Caco-2 (cell line): Measurements from ENCODE around the gene NSD1. TPM values are rescaled to one million over a fixed set of nuclear protein-coding genes. Genes with fewer than 3 reads are reported as not detected.

Experiments
- BruUV-seq: library from RNA; stranded (reverse); fragments of 400-500 nt; replicated peaks from 2 replicates; lab custom pipeline; 2021; lab: Mats Ljungman, UMichigan
- CTCF ChIA-PET: fragments of 300-600 bp; sonication (Branson Sonifier 250); formaldehyde crosslinking; loops from one replicate; lab custom pipeline; 2022; ENCODE audit warnings: antibody characterized with exemption; lab: Charles Lee
- POLR2A ChIA-PET: fragments of 300-600 bp; sonication (Branson Sonifier 250); formaldehyde crosslinking; loops from one replicate; lab custom pipeline; 2022; ENCODE audit warnings: antibody characterized with exemption; lab: Charles Lee
- DNase-seq, 2 experiments: peaks; one replicate each; pipeline versions ENCODE4 v3.0.0 to v3.0.0-alpha.2; 2020 to 2022
- H3K27me3 ChIP-seq: replicated peaks from 2 replicates; pipeline ENCODE4 v1.6.0; 2011; ENCODE audit warnings: low read length; ENCODE audit not compliant: control insufficient read depth, insufficient read depth
- H3K36me3 ChIP-seq: 2 replicates; pipeline ENCODE4 v1.5.1; 2011; ENCODE audit warnings: low read length; ENCODE audit not compliant: control insufficient read depth, insufficient read depth
- H3K4me1 ChIP-seq: fragments of 250-450 bp; sonication (Bioruptor Pico); 2 replicates; pipeline ENCODE4 v1.5.1; 2020; ENCODE audit warnings: mild to moderate bottlenecking
- H3K4me3 ChIP-seq: 2 replicates; pipeline ENCODE4 v1.5.1; 2011; ENCODE audit warnings: low read depth, mild to moderate bottlenecking, control low read depth, low read length
- H3K9me3 ChIP-seq: fragments of 250-450 bp; sonication (Bioruptor Pico); 2 replicates; pipeline ENCODE4 v1.5.1; 2020; ENCODE audit warnings: mild to moderate bottlenecking, moderate library complexity
- H3K27ac Mint-ChIP-seq: one replicate; pipeline ENCODE4 v1.8.0; 2022; ENCODE audit warnings: mixed read lengths; ENCODE audit not compliant: unreplicated experiment
- H3K27me3 Mint-ChIP-seq: one replicate; pipeline ENCODE4 v1.8.0; 2022; ENCODE audit warnings: mixed read lengths; ENCODE audit not compliant: insufficient read depth, unreplicated experiment
- H3K36me3 Mint-ChIP-seq: one replicate; pipeline ENCODE4 v1.8.0; 2022; ENCODE audit warnings: mild to moderate bottlenecking, mixed read lengths; ENCODE audit not compliant: insufficient read depth, unreplicated experiment
- H3K4me1 Mint-ChIP-seq: one replicate; pipeline ENCODE4 v1.8.0; 2022; ENCODE audit warnings: low read depth, mixed read lengths; ENCODE audit not compliant: unreplicated experiment
- H3K4me3 Mint-ChIP-seq: one replicate; pipeline ENCODE4 v1.8.0; 2022; ENCODE audit warnings: mild to moderate bottlenecking, moderate library complexity, mixed read lengths; ENCODE audit not compliant: unreplicated experiment
- H3K9me3 Mint-ChIP-seq: one replicate; pipeline ENCODE4 v1.8.0; 2022; ENCODE audit warnings: mixed read lengths; ENCODE audit not compliant: unreplicated experiment
- CTCF ChIP-seq, 2 experiments: fragments of 200-600 bp in 1 of 2; IDR thresholded peaks; 1 replicate in 1 of 2; 2 replicates in 1 of 2; pipeline versions ENCODE4 v1.5.1 to v1.8.0; 2011 to 2022; ENCODE audit warnings: antibody characterized with exemption in 1 of 2, control low read depth in 1 of 2, inconsistent platforms in 1 of 2, low read depth in 1 of 2, low read length in 1 of 2, mild to moderate bottlenecking in 1 of 2, moderate library complexity in 1 of 2; ENCODE audit not compliant: insufficient read depth in 1 of 2, severe bottlenecking in 1 of 2, unreplicated experiment in 1 of 2
- intact Hi-C: fragments of 100-400 bp; cut with micrococcal nuclease; formaldehyde crosslinking; loops from one replicate; pipeline ENCODE4 v1.10.0; 2022; ENCODE audit not compliant: unreplicated experiment
- total RNA-seq: library from RNA; stranded (reverse); gene quantifications from 2 replicates; pipeline ENCODE4 v1.2.3, GENCODE V29; 2022

Gene NSD1
- total RNA-seq, 1 experiment from 2014 or later: 67.4 TPM

- no peaks in the 10 kb centered on the region for H3K9me3 Mint-ChIP-seq
- H3K4me1 ChIP-seq: no peaks in the 10 kb centered on the region
- no peaks in the 10 kb centered on the region for H3K27me3 ChIP-seq
- intact Hi-C loops: no loop called here
- H3K9me3 ChIP-seq: no peaks in the 10 kb centered on the region
- H3K36me3 ChIP-seq: no peaks in the 10 kb centered on the region
- H3K27ac Mint-ChIP-seq: no peak overlapping the region
- ChIA-PET POLR2A (no interaction called here), CTCF (interaction anchor here (0.5 kb wide), 1 partner anchor 25 kb away, joined by 4 read pairs; no protein-coding TSS in a partner anchor)
- TF ChIP-seq CTCF (IDR thresholded peaks at IDR 0.05; ENCODE audit: insufficient read depth in 1 of 2, low read depth in 1 of 2, low read length in 1 of 2, severe bottlenecking in 1 of 2, unreplicated experiment in 1 of 2): no peak
- H3K27me3 Mint-ChIP-seq: no peaks in the 10 kb centered on the region
- no peak overlapping the region for H3K4me3 ChIP-seq
- BruUV-seq: no TSS peak
- H3K4me3 Mint-ChIP-seq: no peak overlapping the region
- DNase-seq: no peak
- peaks cover 5% of the 10 kb centered on the region for H3K4me1 Mint-ChIP-seq
- H3K36me3 Mint-ChIP-seq: no peaks in the 10 kb centered on the region
These were observed 6.8 kb upstream of the NSD1 start for GRCh38 chr5:177126771-177127170.

- no peaks in the 10 kb centered on the region for H3K36me3 Mint-ChIP-seq
- no peak overlapping the region for H3K27ac Mint-ChIP-seq
- peak in 1 of 2 experiments; percentile 13 for DNase-seq
- peaks cover 5% of the 10 kb centered on the region for H3K4me1 Mint-ChIP-seq
- Histone ChIP-seq H3K4me1 (peaks cover 3% of the 10 kb centered on the region; the same call in 1 of the 2 replicates), H3K36me3 (no peaks in the 10 kb centered on the region), H3K9me3 (no peaks in the 10 kb centered on the region), H3K27me3 (no peaks in the 10 kb centered on the region), H3K4me3 (no peak overlapping the region)
- H3K27me3 Mint-ChIP-seq: no peaks in the 10 kb centered on the region
- intact Hi-C loops: no loop called here
- POLR2A ChIA-PET: no interaction called here
- H3K9me3 Mint-ChIP-seq: no peaks in the 10 kb centered on the region
- TF ChIP-seq CTCF (IDR thresholded peaks at IDR 0.05; ENCODE audit: insufficient read depth in 1 of 2, low read depth in 1 of 2, low read length in 1 of 2, severe bottlenecking in 1 of 2, unreplicated experiment in 1 of 2): no peak
- no peak overlapping the region for H3K4me3 Mint-ChIP-seq
- no TSS peak for BruUV-seq
- CTCF ChIA-PET: interaction anchor here (0.6 kb wide), 1 partner anchor 46 kb away, joined by 3 read pairs; no protein-coding TSS in a partner anchor
These were observed 5.0 kb upstream of the NSD1 start for GRCh38 chr5:177128551-177128981.

- Mint-ChIP-seq H3K27me3 (no peaks in the 10 kb centered on the region), H3K9me3 (no peaks in the 10 kb centered on the region), H3K27ac (no peak overlapping the region), H3K36me3 (peaks cover 3% of the 10 kb centered on the region), H3K4me1 (peaks cover 9% of the 10 kb centered on the region), H3K4me3 (no peak overlapping the region)
- H3K27me3 ChIP-seq: no peaks in the 10 kb centered on the region
- intact Hi-C loops: no loop called here
- BruUV-seq: no TSS peak
- ChIA-PET CTCF (no interaction called here), POLR2A (no interaction called here)
- TF ChIP-seq CTCF (IDR thresholded peaks at IDR 0.05; ENCODE audit: insufficient read depth in 1 of 2, low read depth in 1 of 2, low read length in 1 of 2, severe bottlenecking in 1 of 2, unreplicated experiment in 1 of 2): no peak
- H3K36me3 ChIP-seq: no peaks in the 10 kb centered on the region
- no peaks in the 10 kb centered on the region for H3K9me3 ChIP-seq
- H3K4me1 ChIP-seq: peaks cover 8% of the 10 kb centered on the region
- no peak overlapping the region for H3K4me3 ChIP-seq
- DNase-seq: peak in 1 of 2 experiments; percentile 11
These were observed 3.2 kb upstream of the NSD1 start for GRCh38 chr5:177130211-177131018.
